Endothelial cell of umbilical vein (primary cell): ENCODE results near the gene KYNU. TPM values are rescaled to one million over a fixed set of nuclear protein-coding genes. Genes with fewer than 3 reads are reported as not detected.
A peak's percentile ranks its signal among the peaks of the same experiment; 100 is the strongest.

Experiments used
- BruUV-seq: library from RNA; stranded (reverse); fragments of 400-500 nt; replicated peaks from 2 replicates; lab custom pipeline; 2021; lab: Mats Ljungman, UMichigan
- CTCF ChIA-PET: fragments of 300-600, 350-600 bp; sonication (Branson Sonifier 250); formaldehyde crosslinking; loops from one replicate; lab custom pipeline; 2021; ENCODE audit warnings: antibody characterized with exemption, inconsistent platforms; lab: Charles Lee
- POLR2A ChIA-PET: fragments of 300-600, 350-600 bp; sonication (Branson Sonifier 250); formaldehyde crosslinking; loops from one replicate; lab custom pipeline; 2021; ENCODE audit warnings: antibody characterized with exemption, inconsistent platforms; lab: Charles Lee
- DNase-seq: peaks from one replicate; pipeline ENCODE4 v3.0.0-alpha.2; 2011; ENCODE audit warnings: low read depth, low spot score
- FAIRE-seq: peaks from 2 replicates; lab custom pipeline; 2011; peaks lifted over from hg19 to GRCh38; lab: Jason Lieb, UNC
- H2AFZ ChIP-seq: 2 replicates; pipeline ENCODE4 v1.6.0; 2012; ENCODE audit warnings: low read depth, low read length, control low read depth, inconsistent platforms
- H3K27ac ChIP-seq: 2 replicates; pipeline ENCODE4 v1.5.1; 2011; ENCODE audit warnings: low read depth, mild to moderate bottlenecking, control low read depth, low read length, moderate library complexity; ENCODE audit not compliant: insufficient read depth
- H3K27me3 ChIP-seq, 2 experiments: 2 replicates each; pipeline versions ENCODE4 v1.6.0 to v1.6.1; 2011; ENCODE audit warnings: low read length in 2 of 2, mixed read lengths in 1 of 2; ENCODE audit not compliant: control insufficient read depth in 2 of 2, insufficient read depth in 2 of 2
- H3K36me3 ChIP-seq, 2 experiments: 2 replicates in 1 of 2; 3 replicates in 1 of 2; pipeline ENCODE4 v1.5.1; 2011; ENCODE audit warnings: low read length in 2 of 2, mild to moderate bottlenecking in 1 of 2, moderate library complexity in 1 of 2; ENCODE audit not compliant: control insufficient read depth in 2 of 2, insufficient read depth in 2 of 2; ENCODE audit errors: extremely low read depth in 1 of 2
- H3K4me1 ChIP-seq: 3 replicates; pipeline ENCODE4 v1.5.1; 2011; ENCODE audit warnings: mild to moderate bottlenecking, low read length; ENCODE audit not compliant: control insufficient read depth, insufficient read depth; ENCODE audit errors: extremely low read depth
- H3K4me2 ChIP-seq: 2 replicates; pipeline ENCODE4 v1.6.1; 2011; ENCODE audit warnings: low read length, control low read depth, mixed read lengths; ENCODE audit not compliant: insufficient read depth
- H3K4me3 ChIP-seq, 3 experiments: fragments of 200-600 bp in 1 of 3; sonication (generic), shearing (Covaris generic) in 1 of 3; replicated peaks in 1 of 3; 2 replicates each; pipeline ENCODE4 v1.5.1; 2011 to 2016; ENCODE audit warnings: control low read depth in 3 of 3, low read length in 3 of 3, mild to moderate bottlenecking in 2 of 3, inconsistent platforms in 1 of 3, low read depth in 1 of 3, moderate library complexity in 1 of 3; ENCODE audit not compliant: insufficient read depth in 1 of 3
- H3K79me2 ChIP-seq: 2 replicates; pipeline ENCODE4 v1.6.0; 2012; ENCODE audit warnings: low read length, inconsistent platforms; ENCODE audit not compliant: control insufficient read depth, insufficient read depth
- H3K9ac ChIP-seq: replicated peaks from 2 replicates; pipeline ENCODE3; 2011; ENCODE audit warnings: low read length, control low read depth; ENCODE audit not compliant: insufficient read depth; ENCODE audit errors: extremely low read depth
- H3K9me1 ChIP-seq: replicated peaks from 3 replicates; pipeline ENCODE4 v1.6.0; 2011; ENCODE audit warnings: mild to moderate bottlenecking, low read length; ENCODE audit not compliant: control insufficient read depth, insufficient read depth; ENCODE audit errors: extremely low read depth
- H3K9me3 ChIP-seq: replicated peaks from 2 replicates; pipeline ENCODE4 v1.5.1; 2012; ENCODE audit warnings: low read length, inconsistent platforms; ENCODE audit not compliant: control insufficient read depth, insufficient read depth
- H4K20me1 ChIP-seq: replicated peaks from 2 replicates; pipeline ENCODE3; 2011; ENCODE audit warnings: mild to moderate bottlenecking, low read length; ENCODE audit not compliant: control insufficient read depth, insufficient read depth; ENCODE audit errors: extremely low read depth
- CTCF ChIP-seq, 2 donors: IDR thresholded peaks; 1 replicate in 1 of 2; 2 replicates in 1 of 2; pipeline ENCODE4 v1.5.1; 2011; ENCODE audit warnings: low read length in 2 of 2, mild to moderate bottlenecking in 2 of 2, moderate library complexity in 2 of 2, control low read depth in 1 of 2, inconsistent platforms in 1 of 2, low read depth in 1 of 2; ENCODE audit not compliant: insufficient read depth in 1 of 2; ENCODE audit errors: extremely low read depth in 1 of 2
- EZH2 ChIP-seq: IDR thresholded peaks from 2 replicates; pipeline ENCODE4 v1.6.1; 2012; ENCODE audit warnings: borderline replicate concordance, low read depth, mild to moderate bottlenecking, moderate library complexity, low read length, inconsistent platforms; ENCODE audit not compliant: severe bottlenecking
- FOS ChIP-seq: IDR thresholded peaks from 2 replicates; pipeline ENCODE4 v1.6.1; 2011; ENCODE audit warnings: mild to moderate bottlenecking, low read length, moderate library complexity, borderline replicate concordance; ENCODE audit not compliant: insufficient read depth
- GATA2 ChIP-seq: IDR thresholded peaks from 2 replicates; pipeline ENCODE4 v1.7.0; 2011; ENCODE audit warnings: low read depth, mild to moderate bottlenecking, moderate library complexity, mixed read lengths, low read length; ENCODE audit not compliant: insufficient read length, insufficient read depth
- JUN ChIP-seq: IDR thresholded peaks from 2 replicates; pipeline ENCODE4 v1.6.1; 2011; ENCODE audit warnings: borderline replicate concordance, low read depth; ENCODE audit not compliant: insufficient read length, insufficient read depth
- MYC ChIP-seq: IDR thresholded peaks from one replicate; pipeline ENCODE4 v1.6.1; 2011; ENCODE audit warnings: mild to moderate bottlenecking, low read depth, low read length
- POLR2A ChIP-seq: IDR thresholded peaks from 2 replicates; pipeline ENCODE4 v1.6.1; 2012; ENCODE audit warnings: low read depth, mild to moderate bottlenecking, control low read depth, low read length
- POLR2AphosphoS5 ChIP-seq: IDR thresholded peaks from 2 replicates; pipeline ENCODE4 v1.6.1; 2012; ENCODE audit warnings: low read depth, mild to moderate bottlenecking, control low read depth, low read length, moderate library complexity; ENCODE audit not compliant: insufficient read depth
- dilution Hi-C: fragments of 300-500 bp; cut with MboI; formaldehyde crosslinking; loops from one replicate; pipeline ENCODE4 v1.15.0; 2019; ENCODE audit warnings: low sequenced_read_pairs; ENCODE audit not compliant: extremely low pct_ligation_motif_present
- intact Hi-C: fragments of 100-400 bp; cut with micrococcal nuclease; formaldehyde crosslinking; loops from one replicate; pipeline ENCODE4 v1.10.0; 2022
- polyA plus RNA-seq, 4 experiments: library from polyadenylated mRNA; depleted of rRNA in 3 of 4; stranded (reverse) in 3 of 4; unstranded in 1 of 4; fragments of >200 nt; gene quantifications; 2 replicates each; pipeline versions ENCODE4 v1.2.1 to v1.2.3, GENCODE V29; 2011 to 2012; ENCODE audit warnings: missing spikeins in 1 of 4
- total RNA-seq: library from RNA; stranded (reverse); gene quantifications from 2 replicates; pipeline ENCODE4 v1.2.3, GENCODE V29; 2021
- TF ChIP-seq, protein P1 (sequence below): IDR thresholded peaks from 2 replicates; pipeline ENCODE4 v1.6.1; 2011; ENCODE audit not compliant: insufficient read depth, insufficient read length

KYNU gene
- total and polyA plus RNA-seq, 2 donors (not counting 3 experiments of a cell fraction or from before 2014, with no cell fraction given) = 0.04 TPM; not detected in 1

- intact Hi-C loops (no loop called here), dilution Hi-C loops (no loop called here)
- no peaks in the 10 kb centered on the region for H3K9me1 ChIP-seq
- no peaks in the 10 kb centered on the region for H4K20me1 ChIP-seq
- no peaks in the 10 kb centered on the region for H3K27me3 ChIP-seq
- H3K4me1 ChIP-seq = no peaks in the 10 kb centered on the region
- CTCF ChIA-PET = interaction anchor here (1.2 to 1.8 kb wide), 4 partner anchors 8 to 201 kb away, joined by 3 to 9 read pairs (median 5); no protein-coding TSS in a partner anchor
- H2AFZ ChIP-seq = no peak overlapping the region
- no peak for FAIRE-seq
- H3K36me3 ChIP-seq = no peaks in the 10 kb centered on the region
- no peak overlapping the region for H3K9ac ChIP-seq
- TF ChIP-seq POLR2A = no peak
- TF ChIP-seq EZH2 = no peak
- no peak for TF ChIP-seq MYC
- TF ChIP-seq, protein P1, sequence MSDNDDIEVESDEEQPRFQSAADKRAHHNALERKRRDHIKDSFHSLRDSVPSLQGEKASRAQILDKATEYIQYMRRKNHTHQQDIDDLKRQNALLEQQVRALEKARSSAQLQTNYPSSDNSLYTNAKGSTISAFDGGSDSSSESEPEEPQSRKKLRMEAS = no peak
- no peak for TF ChIP-seq GATA2
- TF ChIP-seq JUN = no peak
- TF ChIP-seq POLR2AphosphoS5 = no peak
- no peak for TF ChIP-seq CTCF (IDR thresholded peaks at IDR 0.05; ENCODE audit: extremely low read depth in 1 of 2, insufficient read depth in 1 of 2, low read depth in 1 of 2, low read length in 2 of 2)
- TF ChIP-seq FOS = peak; percentile 23
- H3K4me3 ChIP-seq = no peak overlapping the region
- no peaks in the 10 kb centered on the region for H3K79me2 ChIP-seq
- DNase-seq = no peak
- H3K4me2 ChIP-seq = no peak overlapping the region
- no TSS peak for BruUV-seq
- POLR2A ChIA-PET = no interaction called here
- no peaks in the 10 kb centered on the region for H3K9me3 ChIP-seq
- no peak overlapping the region for H3K27ac ChIP-seq
Measured at GRCh38 chr2:142880279-142880678, 2.8 kb downstream of the KYNU start.
